Cardiac septum (tissue), 1 donor: ENCODE measurements around the gene ETNK2. TPM values are rescaled to one million over a fixed set of nuclear protein-coding genes. Genes with fewer than 3 reads are reported as not detected.

ENCODE experiments used
- DNase-seq: peaks from one replicate; pipeline ENCODE4 v3.0.0-alpha.2; 2020; ENCODE audit warnings: low spot score
- intact Hi-C: fragments of 100-400 bp; cut with DNase I; formaldehyde crosslinking; loops from one replicate; pipeline ENCODE4 v1.14.0; 2022
- total RNA-seq: library from RNA; stranded (reverse); fragmentation: NEBNext Ultra II Directional; extraction: Animal tissue kit (Norgen Biotek cat#: 25700); gene quantifications from one replicate; pipeline ENCODE4 v1.2.1, GENCODE V29; 2021
- donor health status: DM: no; HTN: no; CAD: no.

ETNK2 gene
- total RNA-seq, 1 donor from 2014 or later: 1.9 TPM

DNA sequence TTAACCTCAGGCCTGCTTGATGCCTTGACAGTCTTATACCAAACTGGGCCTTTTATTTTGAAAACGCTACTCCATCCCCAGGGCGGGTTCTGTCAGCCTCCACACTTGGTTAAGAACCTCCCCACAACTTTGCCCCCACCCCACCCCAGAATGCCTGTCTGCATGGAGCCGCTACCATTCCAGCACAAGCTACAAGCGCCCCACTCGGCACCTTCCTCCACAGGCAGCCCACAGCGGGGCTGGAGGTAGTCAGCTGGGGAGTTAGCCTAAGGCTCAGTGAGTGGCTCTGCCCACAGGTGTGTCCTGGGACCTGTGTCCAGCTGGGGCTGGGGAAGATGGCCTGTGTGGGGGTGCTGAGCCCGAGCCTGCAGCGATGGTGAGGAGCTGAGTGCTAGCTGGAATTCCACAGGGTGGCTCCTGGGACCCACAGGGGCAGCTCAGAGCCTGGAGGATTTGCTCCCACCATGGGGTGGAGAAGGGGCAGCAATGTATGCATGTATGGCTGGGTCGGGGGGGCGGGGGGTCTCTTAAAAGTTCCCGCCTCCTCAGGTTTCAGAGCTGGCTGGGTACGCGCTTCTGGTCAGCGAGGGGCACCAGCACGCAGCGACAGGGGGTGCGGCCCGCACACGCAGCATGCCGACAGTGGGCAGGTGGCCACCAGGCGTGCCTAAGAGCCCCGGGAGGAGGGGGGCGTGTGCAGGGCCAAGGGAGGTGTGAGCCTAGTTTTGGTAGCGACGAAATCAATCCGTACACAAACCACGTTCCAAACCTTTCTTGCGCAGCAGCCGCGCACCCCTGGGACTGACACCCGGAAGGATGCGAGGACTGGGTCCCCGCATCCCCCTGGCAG is 917 bp downstream of the ETNK2 start:
- DNase-seq: no peak
- intact Hi-C loops: no loop called here

DNA sequence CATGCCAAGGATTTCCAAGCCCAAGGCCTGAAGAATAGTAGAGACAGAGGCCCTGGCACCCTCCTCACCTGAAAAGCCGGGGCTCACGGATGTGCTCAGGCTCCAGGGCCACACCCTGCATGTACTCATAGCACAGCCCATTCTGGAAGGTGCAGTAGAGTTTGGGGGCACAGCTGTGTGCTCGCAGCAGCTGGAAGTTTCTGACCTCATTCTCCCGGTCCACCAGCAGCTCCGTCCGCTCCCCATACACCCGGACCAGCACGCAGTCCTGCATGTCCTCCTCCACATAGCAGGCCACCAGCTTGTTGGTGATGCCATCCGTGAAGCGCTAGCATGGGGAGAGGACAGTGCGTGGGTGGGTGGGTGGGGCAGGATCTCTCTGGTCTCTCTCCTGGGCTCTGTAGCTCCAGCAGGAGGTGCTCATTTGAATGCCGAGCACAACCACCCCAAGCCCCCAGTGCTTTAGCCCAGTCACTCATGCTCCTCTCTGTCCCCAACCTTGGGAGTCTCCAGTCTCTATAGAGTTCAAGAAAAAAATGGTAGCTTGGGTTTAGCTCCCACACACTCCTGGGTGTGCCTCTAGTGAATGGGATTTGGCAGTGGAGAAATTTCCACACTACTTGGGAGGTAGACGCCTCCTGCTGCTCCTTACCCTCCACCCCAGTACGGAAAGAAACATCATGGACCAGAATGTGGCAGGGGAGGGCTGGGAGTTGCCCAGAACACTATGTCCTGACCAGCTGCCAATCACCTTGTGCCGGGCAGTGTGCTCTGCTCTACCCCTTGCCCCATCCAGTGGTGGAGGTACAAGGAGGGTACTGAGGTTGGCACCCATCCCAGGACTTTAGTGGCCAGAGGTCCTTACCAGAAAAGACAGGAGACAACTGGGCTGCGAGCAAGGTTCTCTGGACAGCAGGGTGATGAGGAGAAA is 1.9 kb downstream of the ETNK2 start:
- DNase-seq: no peak
- intact Hi-C loops: no loop called here

DNA sequence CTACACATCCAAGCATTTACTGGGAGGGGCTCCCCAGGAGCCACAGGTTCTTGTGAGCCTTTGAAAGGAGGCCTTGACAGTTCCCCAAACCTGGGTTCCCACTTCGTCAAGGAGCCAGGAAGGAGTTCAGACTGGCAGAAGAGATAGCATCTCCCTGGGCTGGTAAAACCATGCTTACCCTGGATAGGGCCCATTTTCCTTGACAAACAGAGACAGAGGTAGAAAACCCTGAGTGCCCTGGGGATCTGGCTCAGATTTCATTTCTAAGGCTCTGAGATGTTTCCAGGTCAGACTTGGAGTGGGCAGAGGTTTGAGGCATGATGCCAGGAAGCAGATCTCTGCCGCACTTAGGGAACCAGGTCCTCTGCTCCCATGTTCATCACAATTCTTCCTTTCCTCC is 2.7 kb downstream of the ETNK2 start:
- intact Hi-C loops: no loop called here
- no peak for DNase-seq

DNA sequence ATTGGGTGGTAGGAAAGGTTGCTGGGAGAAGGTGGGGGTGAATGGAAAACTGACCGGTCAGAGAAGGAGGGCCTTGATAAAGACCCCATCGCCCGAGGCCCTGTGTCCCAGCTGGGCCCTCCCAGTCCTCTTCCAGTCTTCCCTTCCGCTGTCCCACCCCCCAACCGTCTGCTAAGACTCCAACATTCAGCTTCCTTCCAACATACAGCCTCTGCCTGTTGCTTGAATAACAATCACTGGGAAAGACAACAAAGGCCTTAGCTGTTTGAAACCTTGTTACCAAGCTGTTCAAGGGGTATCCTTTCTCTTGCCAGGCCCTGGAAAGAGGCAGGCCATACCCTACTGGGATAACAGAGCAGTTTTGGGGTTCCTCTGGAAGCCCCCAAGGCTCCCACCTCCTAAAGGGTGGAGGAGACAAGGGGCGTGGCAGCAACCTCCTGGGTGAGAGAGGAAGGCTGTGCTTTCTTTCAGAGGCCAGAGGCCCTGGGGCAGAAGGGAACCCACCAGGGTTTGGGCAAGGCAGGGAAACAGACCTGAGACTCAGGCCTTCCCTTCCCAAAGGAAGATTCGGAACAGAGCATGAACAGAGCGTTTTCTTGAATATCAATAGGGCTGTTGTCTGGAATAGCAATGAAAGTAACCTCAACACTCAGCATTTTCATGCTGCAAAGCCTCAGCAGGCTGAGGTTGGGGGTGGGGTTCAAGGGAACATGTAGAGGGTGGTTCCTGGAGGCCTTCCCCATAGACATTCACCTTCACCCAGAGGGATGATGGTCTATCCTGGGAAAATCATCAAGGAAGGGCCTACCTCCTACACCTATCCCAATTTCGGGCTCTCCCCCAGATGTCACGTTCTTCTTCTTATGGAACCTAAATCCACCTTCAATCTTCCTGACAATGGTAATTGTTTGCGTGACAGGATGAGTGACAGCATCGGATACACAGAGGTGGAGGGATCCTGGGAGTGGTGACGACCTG is 4.1 kb downstream of the ETNK2 start:
- intact Hi-C loops: no loop called here
- no peak for DNase-seq

DNA sequence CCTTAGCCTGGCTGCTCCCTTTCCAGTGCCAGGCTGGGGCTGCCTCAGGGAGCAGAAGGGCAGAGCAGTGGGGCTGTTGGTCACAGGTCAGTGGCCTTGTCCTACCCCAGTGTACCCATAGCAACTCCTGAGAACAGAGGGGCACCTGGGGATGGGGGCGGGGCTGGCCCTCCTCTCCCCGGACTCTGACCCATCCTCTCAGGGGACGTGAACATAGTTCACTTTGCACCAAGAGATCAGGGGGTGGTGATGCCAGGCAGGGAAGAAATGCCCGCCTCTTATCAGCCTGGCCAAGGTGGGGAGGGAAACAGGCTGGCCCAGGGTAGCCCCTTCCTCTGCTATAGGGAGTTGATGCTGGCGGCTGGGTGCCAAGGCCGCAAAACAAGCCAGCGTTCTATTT is 4.9 kb downstream of the ETNK2 start:
- DNase-seq: no peak
- intact Hi-C loops: no loop called here

DNA sequence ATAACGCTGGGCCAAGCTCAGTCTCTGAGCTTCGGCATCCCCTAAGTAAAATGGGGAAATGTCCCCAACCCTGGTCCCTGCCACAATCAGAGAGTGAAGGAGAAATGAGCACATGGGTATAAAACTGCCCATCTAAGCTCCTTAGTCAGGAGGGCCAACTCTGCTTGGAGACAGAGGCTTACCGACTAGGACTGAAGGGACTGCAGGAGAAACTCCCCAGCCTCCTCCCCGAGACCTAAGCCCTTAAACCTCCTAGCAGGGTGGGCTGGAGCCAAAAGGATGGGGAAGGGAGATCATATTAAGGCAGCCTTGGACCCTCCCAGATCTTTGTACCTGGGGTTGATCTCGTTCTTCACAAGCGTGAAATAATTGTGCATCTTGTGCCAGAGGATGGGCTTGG is 5.5 kb downstream of the ETNK2 start:
- intact Hi-C loops: no loop called here
- DNase-seq: no peak

DNA sequence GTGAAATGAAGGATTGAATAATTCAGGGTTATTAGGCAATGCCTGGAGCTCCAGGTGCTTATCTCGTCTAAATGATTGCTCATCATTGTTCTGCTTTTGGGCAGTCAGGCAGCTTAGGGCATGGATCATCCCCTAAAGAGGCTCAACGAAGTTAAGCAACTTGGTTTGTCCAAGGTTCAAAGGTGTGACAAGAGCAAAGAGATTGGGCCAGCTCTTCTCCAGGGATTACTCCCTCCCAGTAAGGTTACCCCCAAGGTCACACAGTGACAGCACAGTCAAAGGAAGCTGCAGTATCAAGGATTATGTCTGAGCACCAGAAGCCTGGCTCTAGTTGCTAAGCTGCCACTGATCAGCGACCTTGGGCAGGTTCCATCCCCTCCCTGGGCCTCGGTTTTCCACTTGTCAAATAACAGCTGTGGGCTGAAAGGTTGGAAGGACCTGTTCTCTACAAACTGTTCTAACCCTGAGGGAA is 6.8 kb downstream of the ETNK2 start:
- DNase-seq: no peak
- intact Hi-C loops: no loop called here

DNA sequence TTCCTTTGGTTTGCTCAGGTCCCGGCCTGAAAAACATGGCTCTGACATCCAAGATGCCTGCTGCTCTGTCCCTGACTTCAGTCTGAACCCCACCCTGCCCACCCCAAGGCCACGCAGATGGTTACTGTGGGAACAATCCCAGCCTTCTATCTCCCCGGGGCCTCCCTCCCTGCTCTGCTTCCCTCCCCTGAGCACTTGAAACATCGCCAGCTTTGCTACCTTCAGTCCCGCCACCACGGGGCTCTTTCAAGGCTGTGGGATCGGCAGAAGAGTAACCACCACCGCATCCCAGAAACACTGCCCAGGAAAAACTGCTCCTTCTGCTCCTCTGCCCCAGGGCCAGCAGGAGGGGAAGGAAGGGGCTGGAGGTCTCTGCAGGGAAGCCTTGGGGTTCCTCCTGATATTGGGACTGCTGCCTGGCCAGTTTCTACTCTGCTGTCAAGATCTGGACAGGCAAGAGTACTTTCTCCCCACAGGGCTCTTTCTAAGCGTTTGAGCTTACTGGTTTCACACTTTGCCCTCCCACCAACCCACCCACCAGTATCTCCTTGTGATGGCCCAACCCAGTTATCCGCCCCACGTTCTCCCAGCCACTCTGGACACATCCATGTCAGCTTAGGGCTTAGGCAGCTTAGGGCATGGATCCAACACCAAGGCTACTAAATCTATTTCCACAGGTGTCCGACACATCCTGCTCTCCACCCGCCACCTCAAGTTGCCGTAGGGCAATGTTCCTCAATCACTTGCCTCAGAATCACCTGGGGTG is 8.4 kb downstream of the ETNK2 start:
- DNase-seq: no peak
- intact Hi-C loops: no loop called here

DNA sequence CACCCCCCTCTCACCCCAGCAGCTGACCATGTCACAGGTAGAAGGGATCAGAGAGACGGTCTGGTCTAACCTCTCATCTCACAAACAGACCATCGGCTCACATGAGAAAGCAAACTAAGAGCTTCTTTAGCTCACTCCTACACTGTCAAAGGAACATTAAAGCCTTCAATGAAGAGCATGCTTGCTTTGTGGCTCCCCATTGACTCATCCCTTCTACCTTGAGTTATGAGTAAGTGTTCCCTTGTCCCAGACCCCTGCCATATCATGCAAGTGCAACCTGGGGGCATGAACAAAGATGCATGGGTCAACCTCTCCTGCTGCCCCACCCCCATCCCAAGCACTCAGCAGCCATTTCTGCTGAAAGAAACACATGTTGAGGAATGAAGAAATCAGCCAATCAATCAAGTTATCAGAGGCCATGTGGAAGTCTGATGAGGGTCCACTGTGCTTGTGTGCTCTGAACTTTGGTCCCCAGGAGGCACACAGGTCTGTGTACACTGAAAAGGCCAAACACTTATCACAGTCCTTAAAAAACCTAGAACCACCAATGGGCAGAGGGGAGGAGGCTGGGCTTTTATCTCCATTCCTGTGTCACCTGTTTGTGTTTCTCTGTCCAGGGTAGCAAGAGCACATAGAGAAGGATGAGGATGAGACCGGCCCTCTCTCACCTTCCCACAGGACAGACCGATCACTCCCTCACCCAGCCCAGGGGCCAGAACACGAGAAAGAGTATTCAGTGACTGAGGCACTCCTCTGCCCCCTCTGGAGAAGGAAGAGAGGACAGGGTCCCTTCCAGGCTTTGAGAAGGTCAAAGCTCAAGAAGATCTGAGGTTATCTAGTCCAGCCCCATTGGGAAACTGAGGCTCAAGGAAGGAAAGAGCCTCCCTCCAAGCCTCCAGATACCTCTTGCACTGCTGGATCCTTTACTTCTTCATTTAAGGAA is 9.5 kb downstream of the ETNK2 start:
- no peak for DNase-seq
- intact Hi-C loops: no loop called here

DNA sequence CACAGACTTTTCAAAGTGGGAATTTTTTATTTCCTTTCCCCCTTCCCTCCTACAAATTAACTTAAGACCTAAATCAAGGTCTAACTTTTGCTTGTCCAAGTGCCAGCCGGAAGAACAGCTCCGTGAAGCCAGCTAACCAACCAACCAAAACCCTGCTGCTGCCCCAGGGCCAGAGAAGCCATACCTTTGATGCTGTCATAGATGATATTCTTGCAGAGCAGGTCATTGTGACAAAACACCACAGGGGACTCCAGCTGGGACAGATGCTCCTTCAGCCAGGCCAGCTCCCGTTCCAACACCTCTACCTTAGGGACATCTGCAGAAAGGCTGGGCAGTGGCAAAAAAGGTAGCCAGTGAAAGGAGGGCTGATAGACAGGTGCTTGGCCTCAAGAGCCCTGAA is 10.7 kb downstream of the ETNK2 start:
- intact Hi-C loops: no loop called here
- DNase-seq: no peak

DNA sequence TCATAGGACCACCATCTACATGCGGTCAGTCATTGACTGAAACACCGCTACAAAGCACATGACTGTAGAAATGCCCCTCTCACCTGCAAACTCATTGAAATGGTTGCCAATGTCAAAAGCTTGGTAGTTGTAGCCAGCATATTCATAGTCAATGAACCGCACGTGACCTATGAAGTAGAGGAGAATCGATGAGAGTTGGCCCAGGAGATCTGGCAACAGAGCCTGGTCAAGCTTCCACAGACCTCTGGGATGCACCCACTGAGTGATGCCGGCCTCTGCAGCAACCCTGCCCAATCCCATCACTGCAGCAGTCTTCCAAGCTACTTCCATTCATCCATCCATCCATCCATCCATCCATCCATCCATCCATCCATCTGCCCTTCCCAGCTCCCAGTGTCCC is 11.9 kb downstream of the ETNK2 start:
- intact Hi-C loops: no loop called here
- no peak for DNase-seq

DNA sequence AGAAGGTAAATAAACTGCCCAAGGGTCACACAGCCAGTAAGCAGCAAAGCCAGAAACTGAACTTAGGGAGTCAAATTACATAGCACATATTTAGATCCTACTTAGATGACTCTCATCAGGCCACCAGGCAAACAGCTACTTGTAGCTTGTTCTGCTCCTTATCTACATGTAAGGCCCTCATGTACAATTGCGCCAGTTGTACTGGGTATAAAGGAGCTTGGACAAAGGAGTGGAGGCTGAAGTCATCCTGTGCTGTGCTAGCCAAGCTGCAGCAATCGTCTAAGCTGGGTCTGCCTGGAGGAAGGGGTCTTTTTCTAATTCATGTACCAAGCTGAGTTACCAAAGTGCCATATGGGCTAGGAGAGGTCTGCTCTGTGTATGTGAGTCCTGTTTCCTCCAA is 12.8 kb downstream of the ETNK2 start:
- intact Hi-C loops: no loop called here

DNA sequence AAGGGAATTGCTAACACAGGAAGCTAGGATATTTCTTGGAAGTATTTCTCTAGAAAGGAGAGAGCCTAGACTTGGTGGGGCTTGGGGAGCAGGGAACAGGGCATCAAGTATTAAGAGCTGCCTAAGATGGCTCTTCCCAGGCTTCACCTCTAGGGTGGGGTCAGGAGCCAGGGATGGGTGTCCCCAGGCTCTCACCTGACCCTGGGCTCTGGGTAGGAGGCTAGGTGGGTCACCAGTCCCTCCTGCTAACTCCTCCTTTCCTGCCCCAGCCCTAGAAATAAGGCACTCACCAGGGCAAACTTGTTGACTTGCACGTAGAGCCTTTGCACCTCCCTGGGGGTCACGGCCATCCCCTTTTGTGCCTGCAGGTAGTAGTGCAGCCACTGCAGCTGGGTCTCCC is 15.0 kb downstream of the ETNK2 start:
- DNase-seq: no peak
- intact Hi-C loops: no loop called here

More for the DNA sequence above, 12.8 kb downstream of the ETNK2 start:
- DNase-seq: no peak

DNA sequence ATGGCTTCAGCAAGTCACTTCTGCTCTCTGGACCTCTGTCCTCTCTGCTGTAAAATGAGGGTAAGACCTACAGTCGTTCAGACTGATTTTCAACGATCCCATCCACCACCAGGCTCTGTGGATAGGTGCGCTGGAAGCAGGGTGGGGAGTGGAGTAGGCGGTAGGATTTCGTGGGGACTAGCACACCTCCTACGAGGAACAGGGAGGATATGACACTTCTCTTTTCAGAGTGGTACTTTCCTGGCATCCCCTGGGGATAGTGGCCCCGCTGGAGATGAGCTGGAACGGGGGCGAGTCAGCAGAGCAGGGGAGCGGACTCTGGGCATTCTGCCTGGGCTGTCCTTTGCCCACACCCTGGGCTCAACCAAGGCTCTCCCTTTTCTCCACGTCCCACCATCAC is 17.7 kb downstream of the ETNK2 start:
- no peak for DNase-seq
- intact Hi-C loops: no loop called here

DNA sequence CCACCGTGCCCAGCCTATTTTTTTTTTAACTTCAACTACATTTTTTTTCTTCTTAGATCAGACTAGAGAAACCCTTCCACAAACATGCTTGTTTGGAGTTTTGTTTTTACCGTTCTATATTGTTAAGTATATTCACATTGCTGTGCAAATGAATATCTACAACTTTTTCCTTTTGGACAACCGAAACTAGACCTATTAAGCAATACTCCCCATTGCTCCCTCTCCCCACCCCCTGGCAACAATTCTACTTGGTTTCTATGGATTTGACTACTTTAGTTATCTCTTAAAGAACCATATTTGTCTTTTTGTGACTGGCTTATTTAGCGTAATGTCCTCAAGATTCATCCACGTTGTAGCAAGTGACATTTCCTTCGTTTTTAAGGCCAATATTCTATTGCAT is 19.1 kb downstream of the ETNK2 start:
- DNase-seq: no peak
- intact Hi-C loops: no loop called here

DNA sequence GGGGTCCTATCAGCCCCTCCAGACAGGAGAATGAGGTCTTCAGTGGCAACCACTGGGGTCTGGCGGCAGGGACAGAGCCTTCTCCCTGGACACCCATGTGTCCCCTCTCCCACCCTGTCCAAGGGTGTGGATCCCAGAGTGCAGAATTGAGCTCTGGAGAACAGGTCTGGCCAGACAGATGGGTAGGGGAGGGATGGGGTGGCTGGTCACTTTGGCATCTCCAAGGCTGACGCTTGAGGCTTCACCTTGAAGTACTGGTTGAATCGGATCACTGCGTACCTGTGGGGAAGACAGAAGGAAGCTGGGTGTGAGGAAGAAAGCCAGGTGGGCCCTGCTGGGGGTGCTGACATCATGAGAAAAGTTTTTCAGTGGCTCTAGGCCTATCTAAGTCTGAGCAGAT is 19.9 kb downstream of the ETNK2 start:
- intact Hi-C loops: no loop called here
- DNase-seq: no peak

DNA sequence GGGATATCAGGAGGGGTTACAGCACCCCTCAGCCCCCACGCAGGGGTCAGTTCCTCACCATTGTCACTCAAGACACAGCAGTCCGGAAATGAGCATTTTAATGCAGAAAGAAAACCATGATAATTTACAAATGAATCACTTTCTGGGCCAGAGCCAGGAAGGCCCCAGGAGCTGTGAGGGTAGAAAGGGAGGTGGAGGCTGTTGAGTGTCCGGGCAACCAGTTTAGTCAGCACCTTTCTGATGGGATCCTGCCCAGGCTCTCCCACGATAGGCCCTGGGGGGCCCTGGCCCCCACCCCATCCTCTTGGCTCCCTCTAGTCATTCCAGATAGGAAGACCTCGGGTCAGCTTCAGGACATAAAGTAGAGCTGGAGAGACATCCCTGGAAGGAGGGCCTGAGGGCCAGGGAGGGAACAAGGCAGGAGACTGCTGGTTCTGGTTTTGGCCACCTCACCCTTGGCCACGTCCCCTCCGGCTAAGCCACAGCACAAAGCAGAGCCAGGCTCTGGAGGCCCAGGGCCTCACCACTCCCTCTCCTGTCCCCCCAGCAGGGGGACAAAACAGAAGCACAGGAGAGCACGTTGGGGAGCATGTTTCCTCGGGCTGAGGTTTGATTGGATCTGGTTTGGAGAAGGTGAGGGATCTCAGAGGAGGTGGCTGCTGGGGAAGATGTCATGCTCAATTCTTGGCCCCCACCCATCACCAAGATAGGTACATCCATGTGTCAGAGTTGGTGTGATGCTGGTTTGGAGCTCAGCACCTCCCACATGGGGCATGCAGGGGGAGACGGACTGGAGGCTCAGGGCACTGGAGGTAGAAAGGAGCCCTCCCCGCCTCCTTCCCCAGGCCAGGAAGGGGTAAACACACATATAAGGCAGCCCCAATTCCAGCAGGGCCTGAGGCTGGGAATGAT is 20.6 kb downstream of the ETNK2 start:
- intact Hi-C loops: no loop called here

More for the DNA sequence above, 20.6 kb downstream of the ETNK2 start:
- no peak for DNase-seq
